ENCODE data around the gene NOL4L.
A peak's percentile ranks its signal among the peaks of the same experiment; 100 is the strongest.

Gene NOL4L

DNA sequence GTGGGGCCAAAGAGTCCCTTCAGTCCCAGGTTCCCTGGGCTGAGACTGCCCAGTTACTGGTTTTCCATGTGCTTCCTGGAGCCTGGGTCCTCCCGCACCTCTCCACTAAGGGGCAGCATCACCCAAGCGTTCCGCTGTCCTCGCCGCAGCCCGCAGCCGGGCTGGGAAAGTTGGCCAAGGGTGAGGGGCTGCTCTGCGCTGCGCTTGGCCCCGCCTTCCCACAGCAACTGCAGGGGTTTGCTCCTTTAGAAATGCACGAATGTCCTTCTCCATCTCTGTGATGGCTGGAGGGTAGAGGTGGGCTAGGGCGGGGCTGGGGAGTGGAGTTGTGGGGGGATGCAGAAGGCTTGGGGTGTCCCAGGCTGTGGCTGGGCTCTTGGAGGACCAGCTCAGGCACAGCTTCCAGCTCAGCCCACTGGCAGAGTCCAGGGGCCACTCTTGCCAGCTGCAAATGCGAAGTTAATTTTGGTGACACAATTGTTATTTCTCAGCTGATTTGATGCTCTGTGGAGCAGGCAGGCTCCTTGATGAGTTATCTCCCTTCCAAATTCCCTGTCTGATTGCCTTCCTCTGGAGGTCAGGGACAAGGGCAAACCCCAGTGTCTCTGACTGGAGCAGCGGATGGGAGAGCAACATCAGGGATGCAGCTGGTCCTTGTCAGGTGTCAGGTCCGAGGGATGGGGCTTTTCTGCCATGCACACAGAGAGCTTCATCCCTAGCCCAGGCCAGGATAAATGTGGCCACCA, 63.2 kb downstream of the NOL4L start:
- peak; percentile 60 for DNase-seq

DNA sequence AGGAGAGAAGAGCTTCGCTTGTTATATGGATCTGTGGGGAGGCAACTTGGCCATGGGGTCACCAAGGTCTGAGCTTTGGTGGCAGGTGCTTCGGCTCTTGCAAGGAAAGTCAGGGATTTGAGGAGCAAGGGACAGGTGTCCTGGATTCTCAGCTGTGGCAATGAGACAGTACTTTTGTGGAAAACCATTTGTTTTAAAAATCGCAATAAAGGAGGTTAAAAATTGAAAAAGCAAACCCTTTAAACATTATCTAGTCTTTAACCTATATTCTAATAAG, 64.3 kb downstream of the NOL4L start:
- DNase-seq: no peak

DNA sequence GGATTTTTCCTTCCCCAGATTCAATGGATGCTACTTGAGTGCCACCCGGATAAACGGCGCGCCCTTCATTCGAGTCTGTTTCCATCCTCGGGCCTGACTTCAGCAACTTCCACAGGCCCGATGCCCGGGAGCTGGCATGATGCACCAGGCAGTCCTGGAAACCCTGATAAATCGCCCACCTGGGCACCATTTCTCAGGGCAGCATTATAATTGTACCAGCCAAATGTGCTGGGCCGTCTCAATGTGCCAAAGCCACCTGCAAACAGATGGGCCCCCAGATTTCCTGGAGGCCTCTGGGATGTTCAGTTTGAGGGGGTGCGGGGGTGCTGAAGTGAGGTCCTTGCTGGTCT, 65.8 kb downstream of the NOL4L start:
- DNase-seq: no peak

DNA sequence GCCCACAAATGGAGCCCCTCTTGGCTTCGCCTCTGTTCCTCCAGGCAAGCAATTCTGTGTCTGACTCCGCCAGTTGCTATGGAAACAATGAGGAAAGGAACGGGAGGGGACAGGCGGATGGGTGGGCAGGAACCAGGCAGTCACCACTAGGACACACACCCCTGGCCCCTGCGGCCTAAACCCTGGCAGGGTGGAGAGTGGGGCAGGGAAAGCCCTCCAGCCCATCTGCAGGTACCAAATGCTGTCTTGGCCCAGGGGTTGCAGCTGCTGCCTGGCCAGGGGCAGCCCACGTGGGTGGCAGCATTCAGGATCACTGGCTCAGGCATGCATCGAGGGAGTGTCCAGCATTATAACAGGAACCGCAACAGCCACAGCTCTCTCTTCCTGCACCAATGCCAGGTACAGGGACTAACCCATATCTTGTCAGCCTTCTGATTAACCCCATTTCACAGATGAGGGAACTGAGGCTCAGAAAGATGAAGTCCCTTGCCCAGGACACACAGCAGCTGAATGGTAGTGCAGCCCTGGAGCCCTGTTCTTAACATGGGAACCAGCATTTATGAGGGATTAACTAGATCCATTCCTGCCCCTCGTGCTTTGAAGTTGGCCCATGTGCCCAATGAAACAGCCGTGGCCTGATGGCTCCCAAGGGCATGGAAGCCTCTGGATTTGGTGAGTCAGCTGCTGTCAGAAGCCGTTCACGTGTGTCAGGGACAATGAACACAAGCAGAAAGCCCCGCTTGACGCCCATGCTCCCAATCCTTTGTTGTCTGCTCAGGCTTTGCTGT, 66.3 kb downstream of the NOL4L start:
- DNase-seq: no peak

DNA sequence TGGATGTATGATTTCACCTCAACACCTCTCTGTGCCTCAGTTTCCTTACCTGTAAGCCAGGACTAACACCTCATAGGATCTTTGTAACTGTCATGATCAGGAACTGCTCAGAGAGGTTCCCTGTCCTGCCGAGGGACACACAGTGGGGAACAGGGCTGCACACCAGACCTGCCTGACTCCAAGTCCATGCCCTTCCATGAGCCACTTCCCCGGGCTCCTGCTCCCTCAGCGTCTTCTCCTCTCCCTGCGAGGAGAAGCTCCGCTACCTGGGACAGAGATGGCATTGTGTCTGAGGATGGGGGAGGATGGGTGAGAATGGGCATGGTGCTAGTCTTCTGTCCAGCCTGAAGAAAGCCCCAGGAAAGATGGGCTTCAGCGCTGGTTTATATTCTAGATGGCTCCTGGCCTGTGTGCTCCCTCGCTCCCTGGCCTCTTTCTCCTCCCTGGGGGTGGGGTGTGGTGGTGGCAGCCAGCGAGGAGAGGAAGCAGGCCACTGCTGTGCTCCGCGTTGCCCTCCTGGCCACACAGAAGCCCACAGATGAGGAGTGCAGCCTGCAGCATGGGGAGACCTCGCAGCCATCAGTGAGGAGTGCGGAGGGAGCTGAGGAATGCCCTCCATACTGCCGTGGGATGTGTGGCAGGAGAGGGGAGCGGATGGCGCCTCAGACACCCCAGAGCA, 67.1 kb downstream of the NOL4L start:
- DNase-seq: no peak

DNA sequence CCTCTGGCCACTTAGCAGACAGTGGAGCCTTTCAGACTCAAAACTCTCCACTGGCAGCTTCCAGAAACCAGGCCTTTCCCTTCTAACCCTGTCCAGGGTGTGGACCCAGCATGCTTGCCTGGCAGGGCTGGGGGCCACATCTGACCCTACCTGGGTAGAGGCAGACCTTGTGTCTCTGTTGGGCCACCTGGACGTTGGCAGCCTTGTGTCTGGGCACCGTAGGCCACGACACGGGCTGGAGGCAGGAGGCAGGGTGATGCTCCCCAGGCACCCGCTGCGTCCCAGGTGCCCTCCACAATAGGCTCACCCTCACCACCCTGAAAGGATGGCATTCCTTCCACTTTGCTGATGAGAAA, 67.6 kb downstream of the NOL4L start:
- no peak for DNase-seq

DNA sequence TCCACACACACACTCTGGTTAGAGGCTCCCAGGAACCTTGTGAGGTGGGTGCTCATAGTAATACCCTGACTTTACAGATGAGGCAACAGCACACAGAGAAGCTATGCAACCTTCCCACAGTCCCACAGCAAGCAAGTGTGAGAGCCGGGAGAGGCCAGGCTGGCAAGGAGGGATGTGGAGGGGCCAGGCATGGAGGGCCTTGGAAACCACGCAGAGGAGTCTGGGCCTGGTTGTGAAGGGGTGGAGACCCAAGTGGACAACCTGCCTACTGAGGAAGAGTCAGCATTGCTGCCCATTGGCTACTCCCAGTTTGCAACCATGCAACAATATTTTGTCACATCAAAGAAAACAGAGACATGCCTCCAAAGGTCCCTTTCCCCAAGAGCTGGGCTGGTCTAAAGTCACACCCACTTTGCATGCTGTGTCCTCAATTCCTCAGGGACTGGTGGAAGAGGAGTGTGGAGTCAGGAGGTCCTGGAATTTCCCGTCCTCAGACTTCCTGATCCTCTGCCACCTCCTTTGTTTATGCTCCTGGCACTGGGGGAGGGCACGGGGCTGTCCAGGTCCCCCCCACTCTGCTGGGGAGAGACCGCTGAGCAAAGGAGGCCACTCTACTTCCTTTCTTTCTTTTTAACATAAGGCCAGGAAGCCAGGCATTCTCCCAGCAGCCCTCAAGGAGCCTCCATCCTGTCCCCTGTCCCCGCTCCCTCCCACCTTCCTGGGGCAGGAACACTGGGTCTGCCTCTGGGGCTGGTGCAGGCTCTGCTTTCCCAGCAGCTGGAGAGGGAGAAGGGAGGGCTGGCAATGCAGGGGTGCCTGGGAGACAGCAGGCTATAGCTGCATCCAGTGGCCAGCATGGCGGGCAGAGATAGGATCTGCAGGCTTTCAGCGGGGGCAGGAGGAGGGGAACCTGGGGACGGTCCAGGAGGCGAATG, 68.3 kb downstream of the NOL4L start:
- DNase-seq: no peak

DNA sequence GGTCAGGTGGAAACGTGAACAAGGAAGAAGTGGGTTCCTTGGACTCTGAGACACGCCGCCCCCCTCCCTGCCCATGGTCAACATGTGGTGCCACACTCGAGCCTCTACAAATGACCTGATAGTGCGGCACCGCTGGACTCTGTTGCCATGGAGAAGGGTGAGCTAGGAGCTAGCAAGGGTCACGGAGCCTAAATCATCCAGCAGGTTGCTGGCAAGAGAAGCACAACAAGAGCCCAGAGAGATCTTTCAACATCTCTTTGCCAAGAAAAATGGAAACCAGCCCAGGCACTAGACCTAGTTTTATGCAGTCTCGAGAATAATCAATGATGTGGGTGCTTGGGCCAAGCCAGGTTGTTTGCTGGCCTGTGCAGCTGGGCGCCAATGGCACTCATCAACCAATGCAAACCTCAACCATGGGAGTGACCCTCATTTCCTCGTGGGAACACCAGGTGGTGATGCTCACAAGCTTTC, 69.5 kb downstream of the NOL4L start:
- no peak for DNase-seq

DNA sequence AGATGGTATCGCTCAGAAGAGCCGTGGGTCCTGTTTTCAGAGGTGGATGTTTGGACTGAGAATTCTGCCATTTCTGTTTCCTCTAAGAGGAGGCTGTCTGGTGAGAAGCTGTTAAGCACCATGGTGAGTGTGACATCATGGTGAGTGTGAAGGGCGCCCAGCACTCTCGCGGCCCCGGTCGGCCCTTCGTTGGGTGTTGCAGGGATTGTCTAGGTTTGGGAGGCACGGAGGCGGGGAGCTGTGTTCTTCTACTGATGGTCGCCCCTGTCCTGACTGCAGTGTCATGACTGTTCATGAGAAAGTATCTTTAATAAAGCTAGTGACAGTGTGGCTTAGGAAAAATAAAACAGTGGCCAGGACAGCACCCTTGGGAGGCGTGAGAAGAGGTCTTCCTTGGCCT, 70.4 kb downstream of the NOL4L start:
- DNase-seq: no peak

DNA sequence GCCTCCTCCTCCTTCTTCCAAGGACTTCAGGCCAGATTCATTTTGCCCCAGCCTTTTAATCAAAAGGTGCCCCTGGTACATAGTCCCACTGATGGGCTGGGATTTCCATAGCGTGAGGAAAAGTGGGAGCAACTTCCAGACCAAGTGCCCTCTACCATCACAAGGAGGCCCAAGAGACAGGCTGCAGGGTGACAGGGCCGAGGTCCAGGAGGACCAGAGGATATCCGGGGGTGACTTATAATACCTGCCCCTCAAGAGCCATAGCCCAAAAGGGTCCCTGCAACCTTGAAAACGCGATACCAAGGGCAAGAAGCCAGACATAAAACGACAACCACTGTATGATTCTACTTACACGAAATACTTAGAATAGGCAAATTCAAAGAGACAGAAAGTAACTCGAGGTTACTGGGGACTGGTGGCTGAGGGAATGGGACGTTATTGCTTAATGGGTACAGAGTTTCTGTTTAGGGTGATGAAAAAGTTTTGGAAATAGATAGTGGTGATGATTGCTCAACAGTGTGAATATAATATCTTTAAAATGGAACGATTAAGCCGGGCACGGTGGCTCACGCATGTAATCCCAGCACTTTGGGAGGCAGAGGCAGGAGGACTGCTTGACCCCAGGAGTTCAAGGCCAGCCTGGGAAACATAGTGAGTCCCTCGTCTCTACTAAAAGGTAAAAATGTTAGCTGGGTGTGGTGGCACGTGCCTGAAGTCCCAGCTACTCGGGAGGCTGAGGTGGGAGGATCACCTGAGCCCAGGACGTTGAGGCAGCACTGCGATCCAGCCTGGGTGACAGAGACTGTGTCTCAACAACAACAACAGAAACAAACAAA, 71.9 kb downstream of the NOL4L start:
- DNase-seq: no peak

DNA sequence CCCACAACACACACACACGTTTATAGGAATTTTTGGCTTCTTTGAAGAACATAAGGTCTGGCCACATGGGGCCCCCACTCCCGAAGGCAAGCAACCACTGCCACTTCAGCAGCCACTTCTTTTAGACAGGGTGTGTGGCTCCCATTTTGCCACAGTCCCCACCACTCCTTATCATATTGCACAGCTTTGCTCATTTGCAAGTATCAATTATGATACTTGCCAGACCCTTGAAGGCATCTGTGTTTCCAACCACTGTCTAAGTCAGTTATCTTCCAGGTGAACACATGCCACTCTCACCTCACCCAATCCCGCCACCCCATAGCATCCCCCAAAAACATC, 73.1 kb downstream of the NOL4L start:
- DNase-seq: no peak

DNA sequence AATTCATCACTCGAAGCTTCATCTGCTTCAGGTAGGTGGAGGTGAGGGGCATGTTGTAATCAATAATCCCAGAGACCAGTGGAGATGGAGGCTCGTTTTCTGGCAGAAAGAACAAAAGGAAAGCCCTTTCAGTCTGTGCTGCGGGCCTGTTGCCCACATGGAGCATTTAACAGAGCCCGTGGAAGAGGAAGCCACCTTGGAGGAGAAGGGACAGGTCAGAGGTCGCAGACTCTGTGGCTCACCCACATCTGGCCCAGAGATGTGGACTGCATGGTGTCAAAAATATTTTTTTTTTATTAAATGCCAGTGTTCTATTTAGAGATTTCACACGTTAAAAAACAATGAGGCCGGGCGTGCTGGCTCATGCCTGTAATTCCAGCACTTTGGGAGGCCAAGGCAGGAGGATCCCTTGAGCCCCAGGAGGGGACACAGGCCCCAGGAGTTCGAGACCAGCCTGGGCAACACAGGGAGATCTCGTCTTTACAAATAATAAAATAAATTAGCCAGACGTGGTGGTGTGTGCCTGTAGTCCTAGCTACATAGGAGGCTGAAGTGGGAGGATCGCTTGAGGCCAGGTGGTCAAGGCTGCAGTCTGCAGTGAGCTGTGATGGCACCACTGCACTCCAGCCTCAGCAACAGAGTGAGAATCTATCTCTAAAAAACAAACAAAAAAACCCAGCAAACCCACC, 73.6 kb downstream of the NOL4L start:
- no peak for DNase-seq

DNA sequence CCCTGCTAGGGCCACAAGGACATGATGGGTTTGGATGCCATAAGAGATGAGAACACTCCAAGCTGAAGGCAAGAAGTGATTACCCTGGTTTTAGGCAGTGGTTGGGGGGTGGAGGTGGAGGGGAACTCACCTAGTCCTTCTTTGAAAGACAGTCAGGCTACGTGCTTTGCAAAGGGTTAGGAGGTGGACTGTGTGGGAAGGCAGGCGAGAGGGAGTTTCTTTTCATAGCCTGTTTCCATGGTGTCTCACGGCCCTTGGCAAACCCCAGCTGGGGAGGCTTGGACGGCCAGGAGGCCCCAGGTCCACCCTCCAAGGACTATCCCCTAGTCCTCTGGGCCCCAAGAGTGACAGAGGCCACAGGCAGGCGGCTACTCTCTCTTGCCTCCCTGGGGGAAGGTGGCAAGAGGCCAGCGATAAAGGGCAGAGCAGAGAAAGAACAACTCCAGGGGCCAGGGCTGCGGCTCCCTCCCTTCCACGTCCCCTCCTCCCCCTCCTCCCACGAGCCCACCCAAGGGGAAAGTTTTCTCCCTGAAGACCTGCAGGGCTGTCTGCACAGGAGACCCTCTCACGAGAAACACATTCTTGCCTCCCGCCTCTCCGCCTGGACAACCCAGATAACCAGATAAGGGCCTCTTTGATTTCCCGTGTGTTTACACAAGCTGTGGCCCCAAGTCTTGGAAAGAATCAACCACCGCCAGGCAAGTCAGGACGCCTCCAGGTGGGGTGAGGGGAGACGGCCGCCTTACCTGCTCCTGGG, 74.4 kb downstream of the NOL4L start:
- DNase-seq: no peak

DNA sequence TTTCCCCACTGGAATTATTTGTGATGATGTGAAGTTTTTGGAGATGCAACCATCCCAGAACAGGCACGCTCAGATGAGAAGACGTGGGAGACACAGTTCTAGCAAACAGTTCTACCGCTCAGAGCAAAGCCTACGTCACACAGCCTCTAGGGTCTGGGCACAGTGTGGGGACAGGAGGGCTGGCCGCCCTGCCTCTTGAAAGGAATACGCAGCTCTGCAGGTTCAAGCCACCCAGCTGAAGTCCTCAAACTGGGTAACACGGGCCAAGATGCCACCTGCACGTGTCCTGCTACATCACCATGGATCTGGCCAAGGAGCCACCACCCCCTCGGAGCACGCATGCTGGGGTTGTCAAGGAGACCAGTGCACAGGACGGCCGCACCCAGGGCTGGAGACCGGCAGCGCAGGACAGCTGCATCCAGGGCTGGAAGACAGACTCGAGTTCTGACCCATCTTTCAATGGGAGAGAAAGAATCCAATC, 75.0 kb downstream of the NOL4L start:
- DNase-seq: no peak

DNA sequence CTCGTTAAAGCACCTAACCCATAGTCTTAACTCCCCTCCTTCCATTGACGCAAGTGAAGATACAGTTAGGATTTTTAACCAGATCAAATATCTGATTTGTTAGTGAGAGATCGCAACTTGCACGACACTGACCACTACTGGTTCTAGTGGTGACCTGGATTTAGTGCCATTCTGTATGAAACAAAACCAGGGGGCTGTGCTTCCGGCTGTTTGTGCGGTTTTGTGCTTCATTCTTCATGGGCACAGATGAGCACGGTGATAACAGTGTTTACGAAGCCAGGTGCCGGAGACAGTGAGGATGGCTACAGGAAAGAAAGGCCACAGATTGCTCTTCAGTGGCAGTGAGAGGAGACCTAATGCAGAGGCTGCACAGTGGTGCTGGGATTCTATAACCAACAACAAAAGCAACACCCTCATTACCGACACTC, 75.5 kb downstream of the NOL4L start:
- DNase-seq: peak; percentile 78

DNA sequence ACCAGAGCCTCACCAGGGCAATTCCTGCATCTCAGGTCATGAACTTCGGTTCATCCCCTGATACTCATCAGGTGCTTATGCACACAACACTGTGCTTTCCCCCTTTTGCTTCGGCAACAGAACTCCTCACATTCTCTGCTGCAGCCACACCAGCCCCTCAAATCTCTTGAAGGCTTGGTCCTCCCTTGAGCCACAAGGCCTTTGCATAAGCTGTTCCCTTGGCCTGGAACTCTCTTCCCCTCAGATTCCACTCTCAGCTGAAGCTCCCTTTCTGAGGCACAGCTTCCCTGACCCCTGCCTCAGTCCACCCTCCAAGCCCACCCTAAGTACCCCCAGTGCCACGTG, 76.4 kb downstream of the NOL4L start:
- no peak for DNase-seq

DNA sequence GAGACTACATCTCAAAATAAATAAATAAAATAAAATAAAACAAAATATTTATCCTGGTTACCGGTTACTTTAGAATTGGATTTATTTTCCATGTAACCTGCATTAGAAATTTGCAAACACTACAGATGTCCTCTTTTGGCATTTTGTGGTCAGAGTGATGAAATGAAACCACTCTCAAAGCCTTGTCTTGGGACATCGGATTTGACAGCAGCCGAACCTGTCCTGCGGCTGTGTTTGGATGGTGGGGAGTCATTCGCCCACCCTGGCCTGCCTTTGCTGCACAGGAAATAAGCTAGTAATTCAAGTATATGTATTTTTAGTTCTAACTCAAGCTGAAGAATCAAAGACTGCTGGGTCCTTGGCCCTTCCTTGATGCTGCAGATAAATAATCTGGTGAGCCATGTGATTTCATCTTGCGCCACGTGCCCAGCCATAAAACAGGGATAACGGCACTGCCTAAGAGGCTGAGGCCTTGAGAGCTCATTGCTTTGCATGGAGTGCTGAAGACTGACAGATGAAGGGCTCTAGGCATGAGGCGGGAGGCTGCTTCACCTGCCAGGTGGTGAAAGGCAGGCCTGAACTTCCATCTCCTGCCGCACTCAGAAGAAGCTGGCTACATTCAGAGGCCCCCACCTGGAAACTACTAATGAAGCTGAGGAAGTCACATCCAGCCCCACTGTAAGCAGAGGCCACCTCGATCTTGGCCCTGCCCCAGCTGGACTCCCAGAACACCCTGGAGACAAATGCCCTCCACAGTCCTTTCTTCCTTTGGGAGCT, 76.9 kb downstream of the NOL4L start:
- no peak for DNase-seq

DNA sequence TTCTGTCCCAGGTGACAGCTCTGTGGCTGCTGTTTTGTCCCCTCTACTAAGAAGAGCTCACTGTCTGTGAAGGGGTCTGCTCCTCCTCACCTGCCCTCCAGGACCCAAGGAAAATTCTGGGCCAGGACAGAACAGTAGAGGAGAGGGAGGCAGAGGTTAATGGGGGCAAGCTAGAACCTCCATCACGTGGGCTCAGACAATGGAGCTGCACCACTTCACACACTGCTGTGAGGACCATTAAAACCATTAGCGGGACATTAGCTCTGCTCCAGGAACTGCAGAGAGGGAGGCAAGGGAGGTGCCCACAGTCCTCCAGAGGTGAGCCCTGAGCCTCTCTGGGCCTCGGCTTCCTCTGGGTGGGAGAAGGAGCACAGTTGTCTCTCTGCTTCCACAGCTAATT, 78.4 kb downstream of the NOL4L start:
- DNase-seq: no peak

DNA sequence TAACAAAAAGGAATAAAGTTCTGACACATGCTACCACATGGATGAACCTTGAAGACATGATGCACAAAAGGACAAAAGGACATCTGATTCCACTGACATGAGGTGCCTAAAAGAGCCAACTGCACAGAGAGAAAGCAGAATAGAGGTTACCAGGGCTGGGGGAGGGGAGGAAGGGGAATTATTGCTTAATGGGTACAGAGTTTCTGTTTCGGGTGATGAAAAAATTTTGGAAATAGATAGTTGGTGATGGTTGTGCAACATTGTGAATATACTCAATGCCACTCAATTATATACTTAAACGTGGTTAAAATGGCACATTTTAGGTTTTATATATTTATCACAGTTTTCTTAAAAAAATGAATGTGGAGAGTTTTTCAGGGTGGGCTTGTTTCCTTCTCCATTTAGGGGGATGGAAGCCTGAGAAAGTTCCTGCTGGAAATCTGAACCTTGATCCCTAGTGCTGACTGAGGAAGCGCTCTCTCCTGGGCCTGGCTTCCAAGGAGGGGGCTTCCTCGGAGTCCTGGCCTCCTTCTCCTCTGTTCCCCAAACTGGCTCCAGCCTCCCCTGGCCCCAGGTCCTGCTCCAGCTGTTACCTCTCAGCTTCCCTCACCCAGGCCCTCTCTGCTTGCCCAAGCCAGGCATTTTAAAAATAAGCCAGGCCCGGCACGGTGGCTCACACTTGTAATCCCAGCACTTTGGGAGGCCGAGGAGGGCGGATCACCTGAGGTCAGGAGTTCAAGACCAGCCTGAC, 79.2 kb downstream of the NOL4L start:
- DNase-seq: no peak
